ENCODE measurements around the gene PSTK.

- TF ChIP-seq EZH2 (IDR thresholded peaks at IDR 0.05; ENCODE audit: borderline replicate concordance, low read depth, low read length, severe bottlenecking) (no peak), CTCF (IDR thresholded peaks at IDR 0.05; ENCODE audit: borderline replicate concordance, extremely low read depth, low read length, poor library complexity, severe bottlenecking) (no peak)
Observed at GRCh38 chr10:122974023-122974422, 6.2 kb upstream of the PSTK start.
